Stimulated activated CD8-positive, alpha-beta memory T cell treated with anti-CD3 and anti-CD28 coated beads, Interleukin-4, amount 100 ng/mL, for 24 hours (primary cell): ENCODE data around the gene PDE7B.
"Not testable (repeated sequence)": the region's sequence is repeated elsewhere in the genome, so short reads cannot be mapped to it uniquely, and the experiment has no call there.

ENCODE experiments used
- DNase-seq: peaks from one replicate; pipeline ENCODE4 v3.0.0-alpha.2; 2020; ENCODE audit warnings: low read depth

The PDE7B gene

GRCh38 chr6:135850882-135851281 lies 619 bp upstream of the PDE7B start:
- no peak for DNase-seq

GRCh38 chr6:135852746-135853145 lies 1.2 kb downstream of the PDE7B start:
- DNase-seq = no peak

- DNase-seq = no peak
Observed at GRCh38 chr6:135853227-135853626, 1.7 kb downstream of the PDE7B start.

- DNase-seq = no peak
Observed at GRCh38 chr6:135853986-135854385, 2.5 kb downstream of the PDE7B start.

GRCh38 chr6:135854799-135855198 lies 3.3 kb downstream of the PDE7B start:
- DNase-seq = no peak

GRCh38 chr6:135858931-135859330 lies 7.4 kb downstream of the PDE7B start:
- DNase-seq = no peak

- DNase-seq = no peak
Observed at GRCh38 chr6:135860361-135860760, 8.9 kb downstream of the PDE7B start.

- DNase-seq = no peak
Observed at GRCh38 chr6:135861189-135861588, 9.7 kb downstream of the PDE7B start.

GRCh38 chr6:135864929-135865328 lies 13.4 kb downstream of the PDE7B start:
- not testable (repeated sequence) for DNase-seq

- DNase-seq = no peak
Observed at GRCh38 chr6:135866445-135867123, 15.1 kb downstream of the PDE7B start.

- DNase-seq = no peak
Observed at GRCh38 chr6:135867332-135867731, 15.8 kb downstream of the PDE7B start.

- no peak for DNase-seq
Observed at GRCh38 chr6:135869857-135870256, 18.4 kb downstream of the PDE7B start.

- DNase-seq = no peak
Observed at GRCh38 chr6:135870722-135871121, 19.2 kb downstream of the PDE7B start.

- DNase-seq = no peak
Observed at GRCh38 chr6:135871296-135871695, 19.8 kb downstream of the PDE7B start.

GRCh38 chr6:135871878-135872277 lies 20.4 kb downstream of the PDE7B start:
- DNase-seq = no peak

GRCh38 chr6:135875446-135875845 lies 23.9 kb downstream of the PDE7B start:
- DNase-seq = no peak

- DNase-seq = no peak
Observed at GRCh38 chr6:135876058-135876457, 24.6 kb downstream of the PDE7B start.

- DNase-seq = no peak
Observed at GRCh38 chr6:135877666-135878065, 26.2 kb downstream of the PDE7B start.

- peak; percentile 10 for DNase-seq
Observed at GRCh38 chr6:135880066-135880972, 28.8 kb downstream of the PDE7B start.

- no peak for DNase-seq
Observed at GRCh38 chr6:135883045-135883444, 31.5 kb downstream of the PDE7B start.

- DNase-seq = no peak
Observed at GRCh38 chr6:135883536-135883935, 32.0 kb downstream of the PDE7B start.

- DNase-seq = no peak
Observed at GRCh38 chr6:135884136-135884535, 32.6 kb downstream of the PDE7B start.

- no peak for DNase-seq
Observed at GRCh38 chr6:135887069-135887468, 35.6 kb downstream of the PDE7B start.
